Stimulated activated CD8-positive, alpha-beta memory T cell treated with anti-CD3 and anti-CD28 coated beads, Interleukin-7, amount 100 ng/mL, for 1 hour (primary cell): ENCODE results near the gene OLFML2A.
"Not testable (repeated sequence)": the region's sequence is repeated elsewhere in the genome, so short reads cannot be mapped to it uniquely, and the experiment has no call there.

Experiments
- DNase-seq, 2 donors: peaks; one replicate each; pipeline ENCODE4 v3.0.0-alpha.2; 2020; ENCODE audit warnings: low read depth in 2 of 2

OLFML2A gene

GRCh38 chr9:124776954-124777648, at the start of gene OLFML2A:
TSS of gene OLFML2A (plus strand) at chr9:124777133. CDS start at chr9:124777271, 138 bp downstream.
- DNase-seq = no peak

DNA sequence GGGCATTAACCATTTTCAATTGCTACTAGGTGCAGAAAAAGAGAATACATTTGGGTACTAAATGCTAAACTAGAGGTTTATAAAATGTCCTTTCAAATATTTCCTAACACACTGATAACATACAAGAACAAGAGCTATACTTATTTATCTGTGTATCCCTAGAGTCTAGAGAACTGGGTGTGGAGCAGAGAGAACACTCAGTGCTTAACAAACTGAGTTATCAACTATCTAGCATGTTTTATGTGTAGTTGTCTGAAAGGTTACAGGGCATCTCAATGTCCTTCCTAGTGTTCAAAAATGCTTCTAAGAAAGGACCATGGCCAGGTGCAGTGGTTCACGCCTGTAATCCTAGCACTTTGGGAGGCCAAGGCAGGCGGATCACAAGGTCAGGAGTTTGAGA, 46.2 kb upstream of the OLFML2A start:
- DNase-seq = no peak

DNA sequence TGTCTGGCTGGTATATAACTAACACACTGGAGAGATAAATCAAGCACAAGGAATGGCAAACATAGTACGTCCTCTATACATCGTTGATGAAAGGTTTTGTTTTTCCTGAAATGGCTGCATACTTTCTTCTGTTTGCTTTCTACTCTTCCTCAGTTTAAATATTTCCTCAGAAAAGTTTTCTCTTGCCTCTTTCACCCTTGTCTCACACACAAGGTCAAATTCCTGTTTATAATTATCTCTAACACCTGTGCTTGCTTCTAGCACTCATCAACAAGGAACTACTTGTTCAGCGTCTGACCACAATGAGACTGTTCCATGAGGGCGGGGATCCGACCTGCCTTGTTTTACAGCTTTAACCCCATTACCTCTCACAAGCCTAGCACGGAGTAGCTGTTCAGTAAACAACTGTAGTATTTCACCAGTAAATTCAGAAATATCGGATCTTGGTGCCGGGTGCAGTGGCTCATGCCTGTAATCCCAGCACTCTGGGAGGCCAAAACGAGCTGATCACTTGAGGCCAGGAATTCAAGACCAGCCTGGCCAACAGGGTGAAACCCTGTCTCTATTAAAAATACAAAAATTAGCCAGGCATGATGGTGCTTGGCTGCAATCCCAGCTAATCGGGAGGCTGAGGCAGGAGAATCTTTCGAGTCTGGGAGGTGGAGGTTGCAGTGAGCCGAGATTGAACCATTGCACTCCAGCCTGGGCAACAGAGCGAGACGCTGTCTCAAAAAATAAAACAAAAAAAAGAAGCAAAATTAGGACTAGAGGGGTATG, 42.8 kb upstream of the OLFML2A start:
- DNase-seq = no peak

DNA sequence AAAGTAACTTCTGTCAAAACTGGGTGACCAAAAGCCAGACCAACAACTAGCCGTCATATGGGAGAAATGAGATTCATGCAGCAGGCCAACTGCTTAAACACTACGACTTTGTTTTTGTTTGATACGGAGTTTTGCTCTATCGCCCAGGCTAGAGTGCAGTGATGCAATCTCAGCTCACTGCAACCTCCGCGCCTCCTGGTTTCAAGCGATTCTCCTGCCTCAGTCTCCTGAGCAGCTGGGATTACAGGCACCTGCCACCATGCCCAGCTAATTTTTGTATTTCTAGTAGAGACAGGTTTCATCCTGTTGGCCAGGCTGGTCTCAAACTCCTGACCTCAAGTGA, 42.2 kb upstream of the OLFML2A start:
- not testable (repeated sequence) for DNase-seq

GRCh38 chr9:124735121-124735520, 41.8 kb upstream of the OLFML2A start:
- no peak for DNase-seq

- not testable (repeated sequence) for DNase-seq
These were observed 38.9 kb upstream of the OLFML2A start for GRCh38 chr9:124738075-124738474.

- no peak for DNase-seq
These were observed 37.6 kb upstream of the OLFML2A start for GRCh38 chr9:124739360-124739759.

DNA sequence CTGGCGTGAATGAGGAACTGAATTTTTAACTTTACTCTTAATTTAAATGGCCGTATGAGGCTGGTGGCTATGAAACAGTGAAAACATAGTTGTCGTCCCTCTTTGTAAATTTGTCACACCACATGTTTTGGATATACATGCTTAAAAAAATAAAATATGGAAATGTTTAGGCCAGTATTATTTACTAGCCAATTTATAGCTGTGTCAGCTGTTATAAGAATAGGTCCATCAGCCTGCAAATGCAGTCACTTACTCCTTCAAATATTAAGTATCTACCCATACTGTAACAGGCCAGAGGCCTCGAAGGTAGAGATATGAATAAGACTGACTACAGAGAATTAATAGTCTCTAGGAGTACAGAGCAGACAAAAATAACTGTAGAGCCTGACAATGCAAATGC, 35.8 kb upstream of the OLFML2A start:
- DNase-seq = no peak

DNA sequence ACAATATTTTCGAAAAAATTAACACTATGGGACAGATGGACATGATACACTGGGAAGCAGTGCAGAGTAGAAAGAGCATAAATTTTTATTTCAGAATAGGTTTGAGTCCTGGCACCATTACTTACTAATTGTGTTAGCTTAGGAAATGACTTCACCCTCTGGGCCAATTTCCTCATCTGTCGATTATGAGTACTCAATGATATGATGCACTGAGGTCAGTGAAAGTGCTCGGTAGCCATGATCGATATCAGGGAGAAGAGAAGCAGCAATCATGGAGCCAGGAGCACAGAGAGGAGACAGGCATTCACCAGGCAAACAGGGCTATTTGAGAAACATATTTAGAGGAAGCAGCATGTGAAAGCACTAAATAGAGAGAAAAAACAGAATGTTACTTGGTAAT, 35.3 kb upstream of the OLFML2A start:
- DNase-seq = no peak

GRCh38 chr9:124742940-124743339, 34.0 kb upstream of the OLFML2A start:
- no peak for DNase-seq

- DNase-seq = no peak
These were observed 33.1 kb upstream of the OLFML2A start for GRCh38 chr9:124743686-124744348.

- DNase-seq = no peak
These were observed 29.9 kb upstream of the OLFML2A start for GRCh38 chr9:124747065-124747464.

GRCh38 chr9:124749284-124749683, 27.6 kb upstream of the OLFML2A start:
- DNase-seq = no peak

DNA sequence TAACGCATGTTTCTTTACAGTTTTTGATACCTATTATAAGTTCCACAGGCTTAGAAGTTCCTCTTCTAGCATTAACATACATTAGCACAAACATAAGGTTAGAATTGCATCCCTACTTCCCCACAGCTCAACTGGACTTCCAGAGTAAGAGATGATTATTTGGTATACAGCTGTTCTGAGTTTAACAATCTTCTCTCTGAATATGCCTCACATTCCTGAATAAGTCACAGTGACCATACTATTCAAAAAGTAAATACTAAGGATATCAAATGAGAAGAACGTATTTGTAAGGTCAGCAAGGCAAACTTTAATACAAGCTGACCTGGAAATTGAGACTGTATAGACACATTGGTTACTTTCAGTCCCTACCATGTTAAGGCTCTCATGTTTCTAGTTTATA, 27.2 kb upstream of the OLFML2A start:
- no peak for DNase-seq

GRCh38 chr9:124752967-124753366, 24.0 kb upstream of the OLFML2A start:
- no peak for DNase-seq

- DNase-seq = no peak
These were observed 22.6 kb upstream of the OLFML2A start for GRCh38 chr9:124754289-124754688.

DNA sequence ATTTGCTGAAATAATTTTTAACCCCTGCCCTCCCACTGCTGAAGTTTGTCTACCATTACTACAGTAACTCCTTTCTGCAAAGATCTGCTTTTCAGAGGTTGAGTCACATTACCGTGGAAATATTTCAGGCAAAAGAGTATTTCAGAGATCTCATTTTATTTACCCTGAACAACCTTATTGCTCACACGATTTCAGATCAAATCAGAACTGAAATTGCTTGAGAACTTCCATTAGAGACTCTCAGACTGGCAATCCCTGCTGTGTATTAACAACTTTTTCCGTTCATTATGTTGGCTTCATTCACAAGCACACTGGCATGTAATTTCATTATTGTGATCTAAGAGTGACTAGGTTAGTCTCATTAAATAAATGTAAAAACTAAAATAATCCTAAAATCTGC, 21.9 kb upstream of the OLFML2A start:
- DNase-seq = no peak

GRCh38 chr9:124756011-124756410, 20.9 kb upstream of the OLFML2A start:
- no peak for DNase-seq

- DNase-seq = no peak
These were observed 19.3 kb upstream of the OLFML2A start for GRCh38 chr9:124757616-124758015.

GRCh38 chr9:124758061-124758460, 18.9 kb upstream of the OLFML2A start:
- DNase-seq = no peak

DNA sequence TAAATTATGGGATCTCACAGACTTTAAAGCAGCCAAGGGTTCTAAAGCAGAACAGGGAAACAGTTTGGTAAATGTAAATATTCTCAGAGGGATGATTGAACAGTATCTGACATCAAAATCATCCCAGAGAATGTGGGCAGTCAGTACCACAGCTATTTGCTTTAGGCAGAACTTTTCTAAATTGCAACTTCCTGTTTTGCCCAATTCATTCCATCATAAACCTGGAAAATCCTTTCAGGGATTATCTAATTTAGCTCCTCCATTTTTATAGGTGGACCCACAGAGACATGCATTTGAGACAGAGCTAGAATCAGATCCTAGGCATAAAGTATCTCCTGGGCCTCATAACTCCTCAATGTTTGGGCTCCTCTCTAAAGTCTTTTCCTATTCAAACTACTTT, 18.2 kb upstream of the OLFML2A start:
- no peak for DNase-seq

- no peak for DNase-seq
These were observed 17.6 kb upstream of the OLFML2A start for GRCh38 chr9:124759327-124759726.

DNA sequence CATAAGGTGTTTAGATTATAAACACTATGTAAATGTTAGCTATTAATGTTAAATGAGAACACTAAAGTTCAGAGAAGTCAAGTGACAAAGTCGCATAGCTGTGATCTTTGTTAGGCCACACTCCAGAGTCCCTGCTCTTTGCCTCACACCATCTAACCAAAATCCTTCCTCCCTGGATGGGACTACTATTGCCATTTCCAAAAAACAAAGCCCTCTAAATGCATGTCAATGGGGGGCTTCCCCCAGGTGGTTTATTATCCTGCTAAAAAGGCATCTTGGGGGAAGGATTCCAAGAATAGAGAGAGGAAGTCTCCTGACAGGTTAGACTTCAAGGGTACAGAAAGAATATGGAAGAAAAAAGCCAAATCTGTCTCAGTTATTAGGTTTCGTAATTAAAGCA, 16.2 kb upstream of the OLFML2A start:
- DNase-seq = no peak
